OCI-LY7 (cell line): ENCODE results near the gene ZNF341. TPM values are rescaled to one million over a fixed set of nuclear protein-coding genes. Genes with fewer than 3 reads are reported as not detected.

Source experiments
- BruUV-seq: library from RNA; stranded (reverse); fragments of 400-500 nt; replicated peaks from 2 replicates; lab custom pipeline; 2021; lab: Mats Ljungman, UMichigan
- CTCF ChIA-PET: fragments of 300-600 bp; sonication (Branson Sonifier 250); formaldehyde crosslinking; loops from one replicate; lab custom pipeline; 2022; ENCODE audit warnings: antibody characterized with exemption; ENCODE audit not compliant: unreplicated experiment; lab: Charles Lee
- POLR2A ChIA-PET: fragments of 300-600 bp; sonication (Branson Sonifier 250); formaldehyde crosslinking; loops from one replicate; lab custom pipeline; 2022; ENCODE audit warnings: antibody characterized with exemption; lab: Charles Lee
- DNase-seq: peaks from one replicate; pipeline ENCODE4 v3.0.0-alpha.2; 2015; ENCODE audit warnings: low spot score
- H2AFZ ChIP-seq: fragments of 200-600 bp; sonication (generic), shearing (Covaris generic); 2 replicates; pipeline ENCODE4 v1.6.1; 2014; ENCODE audit warnings: mild to moderate bottlenecking, antibody characterized with exemption, low read length, moderate library complexity
- H3K27ac ChIP-seq: fragments of 200-600 bp; sonication (generic); 2 replicates; pipeline ENCODE4 v1.5.1; 2014; ENCODE audit warnings: mixed run types, low read depth, mild to moderate bottlenecking, moderate library complexity, low read length, inconsistent platforms; ENCODE audit not compliant: poor library complexity, severe bottlenecking
- H3K36me3 ChIP-seq: fragments of 200-600 bp; sonication (generic); 2 replicates; pipeline ENCODE4 v1.6.1; 2014; ENCODE audit warnings: mild to moderate bottlenecking, antibody characterized with exemption, low read length, moderate library complexity, mixed read lengths; ENCODE audit not compliant: insufficient read depth
- H3K4me1 ChIP-seq: fragments of 200-600 bp; sonication (generic); 2 replicates; pipeline ENCODE4 v1.5.1; 2014; ENCODE audit warnings: mild to moderate bottlenecking, low read length; ENCODE audit not compliant: insufficient read depth, poor library complexity, severe bottlenecking
- H3K4me2 ChIP-seq: fragments of 200-600 bp; sonication (generic); 2 replicates; pipeline ENCODE4 v1.6.1; 2014; ENCODE audit warnings: mild to moderate bottlenecking, low read length
- H3K4me3 ChIP-seq: fragments of 200-600 bp; sonication (generic); 2 replicates; pipeline ENCODE4 v1.5.1; 2014; ENCODE audit warnings: mild to moderate bottlenecking, low read depth, low read length; ENCODE audit not compliant: poor library complexity, severe bottlenecking
- H3K79me2 ChIP-seq: fragments of 200-600 bp; sonication (generic); 2 replicates; pipeline ENCODE4 v1.6.1; 2016; ENCODE audit warnings: low read depth, mild to moderate bottlenecking, low read length, moderate library complexity, mixed read lengths; ENCODE audit not compliant: insufficient read depth
- H3K9me2 ChIP-seq: fragments of 200-600 bp; sonication (generic); 2 replicates; pipeline ENCODE4 v1.6.1; 2016; ENCODE audit warnings: mild to moderate bottlenecking, low read length, mixed read lengths; ENCODE audit not compliant: insufficient read depth
- H3K9me3 ChIP-seq: fragments of 200-600 bp; sonication (generic); 2 replicates; pipeline ENCODE4 v1.6.1; 2014; ENCODE audit warnings: mild to moderate bottlenecking, mixed run types, low read length, mixed read lengths
- H4K20me1 ChIP-seq: fragments of 200-600 bp; sonication (generic); 2 replicates; pipeline ENCODE4 v1.6.1; 2014; ENCODE audit warnings: mild to moderate bottlenecking, antibody characterized with exemption, low read length, moderate library complexity, mixed read lengths; ENCODE audit not compliant: insufficient read depth
- CTCF ChIP-seq: fragments of 200-600 bp; sonication (generic); conservative IDR thresholded peaks from 2 replicates; pipeline ENCODE4 v1.5.1; 2014; ENCODE audit warnings: mild to moderate bottlenecking, antibody characterized with exemption, low read length, moderate library complexity, mixed read lengths
- EZH2phosphoT487 ChIP-seq: fragments of 200-600 bp; sonication (generic); IDR thresholded peaks from 2 replicates; pipeline ENCODE4 v1.6.1; 2018; ENCODE audit warnings: low read depth, borderline replicate concordance, mild to moderate bottlenecking, mixed run types, antibody characterized with exemption, low read length, moderate library complexity, mixed read lengths
- intact Hi-C: fragments of 100-400 bp; cut with micrococcal nuclease; formaldehyde crosslinking; loops from one replicate; pipeline ENCODE4 v1.10.0; 2022; ENCODE audit not compliant: unreplicated experiment
- total RNA-seq, 2 experiments: library from RNA; depleted of rRNA in 1 of 2; stranded (reverse); fragments of >200 nt in 1 of 2; shearing (Covaris generic) in 1 of 2; gene quantifications; 2 replicates each; pipeline ENCODE4 v1.2.3, GENCODE V29; 2014 to 2022

ZNF341 gene
- total RNA-seq, 2 experiments from 2014 or later = 3.2 to 7.7 TPM

GRCh38 chr20:33817411-33817810 lies 85.6 kb downstream of the ZNF341 start:
- TF ChIP-seq CTCF = no peak
- no peak for TF ChIP-seq EZH2phosphoT487
- Histone ChIP-seq H3K36me3 (peaks cover 45% of the 10 kb centered on the region), H3K4me3 (no peak overlapping the region), H3K4me1 (peaks cover 56% of the 10 kb centered on the region), H3K79me2 (peaks cover 100% of the 10 kb centered on the region), H4K20me1 (peaks cover 21% of the 10 kb centered on the region; the same call in 1 of the 2 replicates), H3K4me2 (no peak overlapping the region), H3K9me3 (no peaks in the 10 kb centered on the region), H3K27ac (no peak overlapping the region), H2AFZ (no peak overlapping the region), H3K9me2 (no peaks in the 10 kb centered on the region)
- intact Hi-C loops = no loop called here
- POLR2A ChIA-PET = no interaction called here
- DNase-seq = no peak
- CTCF ChIA-PET = no interaction called here
- no TSS peak for BruUV-seq

GRCh38 chr20:33819456-33819855 lies 87.7 kb downstream of the ZNF341 start:
- no peak for DNase-seq
- peaks cover 54% of the 10 kb centered on the region for H3K36me3 ChIP-seq
- no TSS peak for BruUV-seq
- peak overlapping the region; percentile 69 for H3K4me2 ChIP-seq
- H3K4me1 ChIP-seq = peaks cover 38% of the 10 kb centered on the region
- ChIA-PET CTCF (interaction anchor here (1.4 kb wide), 1 partner anchor 9 kb away, joined by 6 read pairs; no protein-coding TSS in a partner anchor), POLR2A (interaction anchor here (0.6 to 1.5 kb wide), 8 partner anchors 10 to 1147 kb away, joined by 3 read pairs; partner anchors contain the start of gene CDK5RAP1)
- peak overlapping the region; percentile 23 for H3K4me3 ChIP-seq
- no peaks in the 10 kb centered on the region for H3K9me3 ChIP-seq
- TF ChIP-seq CTCF (no peak), EZH2phosphoT487 (no peak)
- intact Hi-C loops = no loop called here
- no peaks in the 10 kb centered on the region for H3K9me2 ChIP-seq
- peaks cover 19% of the 10 kb centered on the region; the same call in 1 of the 2 replicates for H4K20me1 ChIP-seq
- no peak overlapping the region for H2AFZ ChIP-seq
- peak overlapping the region; percentile 68 for H3K27ac ChIP-seq
- peaks cover 99% of the 10 kb centered on the region for H3K79me2 ChIP-seq

- CTCF ChIA-PET = interaction anchor here (1.4 kb wide), 1 partner anchor 10 kb away, joined by 6 read pairs; no protein-coding TSS in a partner anchor
- H3K9me2 ChIP-seq = no peaks in the 10 kb centered on the region
- no peak for DNase-seq
- peak overlapping the region; percentile 69 for H3K4me2 ChIP-seq
- H3K36me3 ChIP-seq = peaks cover 45% of the 10 kb centered on the region
- intact Hi-C loops = no loop called here
- BruUV-seq = no TSS peak
- peak overlapping the region; percentile 68 for H3K27ac ChIP-seq
- peaks cover 93% of the 10 kb centered on the region for H3K79me2 ChIP-seq
- TF ChIP-seq EZH2phosphoT487 (no peak), CTCF (no peak)
- peaks cover 14% of the 10 kb centered on the region; the same call in 1 of the 2 replicates for H4K20me1 ChIP-seq
- POLR2A ChIA-PET = interaction anchor here (0.7 to 1.3 kb wide), 2 partner anchors 39 to 72 kb away, joined by 3 read pairs; no protein-coding TSS in a partner anchor
- H3K4me1 ChIP-seq = peaks cover 38% of the 10 kb centered on the region
- H3K4me3 ChIP-seq = no peak overlapping the region
- H2AFZ ChIP-seq = no peak overlapping the region
- H3K9me3 ChIP-seq = no peaks in the 10 kb centered on the region
These were observed 88.6 kb downstream of the ZNF341 start for GRCh38 chr20:33820362-33820761.
